Stimulated activated CD4-positive, alpha-beta T cell treated with anti-CD3 and anti-CD28 coated beads, Interleukin-12 subunit alpha, Interleukin-12 subunit beta, amount 100 ng/mL, for 24 hours (primary cell): Measurements from ENCODE around the gene GATAD2A.

Experiments used
- DNase-seq, 2 experiments: peaks; one replicate each; pipeline ENCODE4 v3.0.0-alpha.2; 2020; ENCODE audit warnings: low read depth in 2 of 2

Gene GATAD2A

DNA sequence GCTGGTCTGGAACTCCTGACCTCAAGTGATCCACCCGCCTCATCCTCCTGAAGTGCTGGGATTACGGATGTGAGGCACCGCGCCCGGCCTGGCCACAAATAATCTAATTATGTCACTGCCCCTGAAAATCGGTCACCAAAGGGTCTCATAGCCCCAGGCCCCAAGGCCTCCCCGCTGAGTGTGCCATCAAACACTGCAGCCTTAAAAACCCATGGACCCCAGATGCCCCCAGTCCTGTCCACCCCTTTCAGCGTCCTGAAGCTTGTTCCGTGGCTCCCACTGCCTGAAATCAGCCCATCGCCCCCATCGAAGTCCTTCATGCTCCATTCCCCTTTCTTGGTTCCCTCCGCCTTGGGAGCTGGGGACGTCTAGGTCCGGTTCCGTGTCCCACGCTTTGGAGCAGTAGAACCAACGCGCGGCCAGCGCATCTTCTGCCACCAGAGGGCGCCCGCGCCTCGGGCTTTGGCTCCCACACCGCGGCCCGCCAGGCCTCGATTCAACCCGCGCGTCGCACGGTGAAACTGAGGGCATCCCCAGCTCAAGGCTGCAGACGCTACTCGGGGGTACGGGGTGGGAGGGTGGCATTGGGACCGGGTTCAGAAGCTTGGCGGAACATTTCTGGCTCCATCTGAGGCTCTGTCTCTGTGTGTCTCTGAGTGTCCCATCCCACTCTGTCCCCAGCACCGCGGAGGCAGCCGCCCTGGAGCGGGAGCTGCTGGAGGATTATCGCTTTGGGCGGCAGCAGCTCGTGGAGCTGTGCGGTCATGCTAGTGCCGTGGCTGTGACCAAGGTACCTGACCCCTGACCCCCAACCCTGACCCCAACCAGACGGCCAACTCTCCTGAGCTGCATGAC, 126.7 kb downstream of the GATAD2A start:
- peak; percentile 71 to 81 for DNase-seq

GRCh38 chr19:19532806-19533701, 127.6 kb downstream of the GATAD2A start:
- no peak for DNase-seq

DNA sequence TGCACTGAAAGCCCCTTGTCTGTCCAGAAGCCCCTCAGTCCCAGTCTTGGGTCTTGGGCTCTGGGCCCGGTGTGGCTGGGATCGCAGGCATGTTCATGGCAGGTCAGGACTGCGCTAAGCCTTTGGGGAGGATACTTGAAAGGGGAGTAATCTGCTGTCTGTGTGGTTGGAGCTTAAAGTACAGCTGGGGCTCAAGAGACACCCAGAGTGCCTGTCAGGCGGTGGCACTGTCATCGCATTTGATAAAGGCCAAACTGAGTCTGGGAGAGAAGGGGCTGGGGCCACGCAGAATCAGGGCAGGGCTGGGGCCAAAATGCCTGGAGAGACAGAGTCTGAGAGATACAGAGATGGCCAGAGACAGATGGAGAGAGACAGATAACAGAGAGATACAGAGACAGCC, 128.4 kb downstream of the GATAD2A start:
- no peak for DNase-seq

DNA sequence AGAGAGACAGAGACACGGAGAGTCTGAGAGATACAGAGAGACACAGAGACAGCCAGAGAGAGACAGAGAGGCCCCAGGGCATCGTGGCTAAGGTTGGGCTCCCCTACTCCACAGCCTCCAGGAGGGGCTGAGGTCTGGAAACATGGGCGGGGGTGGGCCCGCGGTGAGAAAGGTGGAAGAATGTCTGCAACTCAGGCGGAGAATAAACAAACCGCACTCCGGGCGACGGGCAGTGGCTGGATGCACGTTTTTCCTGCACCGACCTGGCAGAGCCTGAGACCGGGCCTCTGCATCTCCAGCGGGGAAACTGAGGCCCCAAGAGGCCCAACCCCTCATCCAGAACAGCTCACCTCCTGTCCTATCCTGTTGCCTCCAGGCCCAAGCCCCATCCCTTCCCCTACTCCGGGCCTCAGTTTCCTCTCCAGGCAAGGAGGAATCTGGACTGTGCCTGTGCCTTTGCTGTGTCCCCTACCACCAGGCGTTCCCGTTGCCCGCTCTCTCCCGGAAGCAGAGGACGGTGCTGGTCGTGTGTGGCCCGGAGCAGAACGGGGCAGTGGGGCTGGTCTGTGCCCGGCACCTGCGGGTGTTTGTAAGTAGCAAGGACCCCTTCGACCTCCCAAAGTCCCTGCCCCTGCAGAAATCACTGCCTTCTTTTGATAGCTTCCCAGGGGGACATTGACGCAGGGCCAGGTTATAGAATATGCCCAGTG, 129.2 kb downstream of the GATAD2A start:
- no peak for DNase-seq

DNA sequence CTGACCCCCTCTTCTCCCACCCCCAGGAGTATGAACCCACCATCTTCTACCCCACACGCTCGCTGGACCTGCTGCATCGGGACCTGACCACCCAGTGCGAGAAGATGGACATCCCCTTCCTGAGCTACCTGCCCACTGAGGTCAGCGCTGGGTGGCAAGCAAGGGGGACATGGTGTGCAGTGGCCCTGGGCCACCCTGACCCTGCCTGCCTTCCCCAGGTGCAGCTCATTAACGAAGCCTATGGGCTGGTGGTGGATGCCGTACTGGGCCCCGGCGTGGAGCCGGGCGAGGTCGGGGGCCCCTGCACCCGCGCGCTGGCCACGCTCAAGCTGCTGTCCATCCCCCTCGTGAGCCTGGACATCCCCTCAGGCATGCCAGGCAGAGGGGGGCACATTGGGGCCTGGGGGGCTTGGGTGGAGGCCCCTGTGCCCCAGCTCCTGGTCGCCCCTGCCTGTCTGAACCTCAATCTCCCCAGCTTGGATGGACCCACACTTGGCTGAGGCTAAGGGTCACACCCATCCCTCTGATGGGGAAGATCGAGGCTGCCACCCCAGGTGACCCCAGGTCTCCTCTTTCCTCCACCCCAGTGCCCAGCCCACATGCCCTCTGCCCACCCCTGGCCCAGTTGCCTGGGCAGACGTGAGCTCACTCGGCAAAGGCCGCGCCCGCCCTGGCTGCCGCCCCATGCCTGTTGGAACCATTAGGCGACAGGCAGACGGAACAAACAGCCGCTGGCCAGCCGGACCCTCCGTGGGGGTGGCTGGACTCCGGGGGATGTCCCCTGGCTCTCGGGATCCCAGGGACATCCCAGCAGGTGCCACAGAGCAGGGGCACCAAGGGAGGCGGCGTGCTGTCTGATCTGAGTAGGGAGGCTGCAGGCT, 130.1 kb downstream of the GATAD2A start:
- DNase-seq, result no peak

GRCh38 chr19:19537075-19538048, 131.9 kb downstream of the GATAD2A start:
- no peak for DNase-seq

DNA sequence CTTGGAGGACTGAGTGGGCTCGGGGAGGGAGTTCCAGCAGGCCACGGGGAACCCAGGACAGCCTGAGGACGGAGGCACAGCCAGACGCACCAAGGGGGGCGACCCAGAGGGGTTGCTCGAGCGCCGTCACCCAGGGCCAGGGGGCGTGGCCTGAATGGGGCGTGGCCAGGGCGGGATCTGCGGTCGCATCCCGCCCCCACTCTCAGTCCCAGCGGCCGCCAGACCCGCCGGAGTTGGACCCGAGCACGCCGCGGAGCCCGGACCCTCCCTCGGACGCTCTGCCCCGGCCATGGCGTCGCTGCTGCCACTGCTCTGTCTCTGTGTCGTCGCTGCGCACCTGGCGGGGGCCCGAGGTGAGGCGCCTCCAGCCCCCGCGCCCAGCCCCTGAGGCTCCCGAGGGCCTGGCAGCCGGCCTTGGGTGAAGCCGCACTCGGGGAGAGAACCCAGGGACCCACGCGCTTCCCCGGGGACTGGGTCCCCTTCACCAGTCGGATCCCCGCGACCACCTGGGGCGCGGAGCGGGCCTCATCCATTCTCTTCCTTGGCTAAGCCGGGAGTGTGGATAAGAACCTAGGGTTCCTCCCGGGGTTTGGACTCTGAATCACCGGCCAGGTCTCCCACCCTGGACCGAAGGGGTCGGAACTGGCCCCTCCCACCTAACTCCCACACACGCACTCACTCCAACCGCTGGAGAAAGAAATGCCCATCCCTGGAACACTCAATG, 132.7 kb downstream of the GATAD2A start, which contains the start of gene CILP2:
CILP2 (plus strand) TSS at position 205 of the 724 bp plus-strand sequence; CDS start at position 290, 85 bp downstream.
- DNase-seq, result no peak

- DNase-seq, result no peak
These were observed 133.3 kb downstream of the GATAD2A start for GRCh38 chr19:19538785-19539166.

DNA sequence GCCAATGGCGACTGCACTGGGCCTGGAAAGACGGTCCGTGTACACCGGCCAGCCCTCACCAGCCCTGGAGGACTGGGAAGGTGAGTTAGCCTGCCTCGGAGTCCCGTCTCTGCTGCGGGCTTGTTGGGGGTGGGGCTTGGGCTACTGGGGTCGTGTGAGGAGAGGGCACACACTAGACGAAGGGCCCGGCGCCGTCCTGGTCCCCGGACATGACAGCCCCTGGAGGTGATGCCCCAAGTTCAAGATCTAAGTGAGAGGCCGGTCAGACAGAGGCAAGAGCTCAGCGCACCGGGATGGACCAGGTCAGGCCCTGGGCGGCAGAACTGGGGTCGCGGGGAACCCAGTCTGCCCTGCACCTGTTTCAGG, 134.2 kb downstream of the GATAD2A start:
- no peak for DNase-seq

GRCh38 chr19:19540064-19540714, 134.7 kb downstream of the GATAD2A start:
- peak; percentile 38 to 75 for DNase-seq

- DNase-seq, result peak; percentile 46 to 77
These were observed 135.4 kb downstream of the GATAD2A start for GRCh38 chr19:19540715-19541515.

- DNase-seq, result no peak
These were observed 136.1 kb downstream of the GATAD2A start for GRCh38 chr19:19541616-19542015.

GRCh38 chr19:19542507-19542906, 137.0 kb downstream of the GATAD2A start:
- DNase-seq, result no peak

DNA sequence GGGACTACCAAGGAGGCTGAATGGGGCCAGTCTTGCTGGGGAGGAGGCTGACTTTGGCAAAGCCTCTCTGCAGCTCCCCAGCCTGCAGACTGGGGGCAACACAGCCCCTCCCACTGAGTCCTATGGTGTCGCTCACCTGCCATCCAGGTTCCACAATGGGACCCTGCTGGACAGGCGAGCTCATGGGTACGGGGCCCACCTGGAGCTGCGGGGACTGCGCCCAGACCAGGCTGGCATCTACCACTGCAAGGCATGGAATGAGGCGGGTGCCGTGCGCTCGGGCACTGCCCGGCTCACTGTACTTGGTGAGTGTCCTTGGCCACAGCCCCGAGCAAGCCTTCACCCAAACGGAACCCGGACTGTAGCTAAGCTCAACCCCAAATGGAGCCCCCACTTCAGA, 137.6 kb downstream of the GATAD2A start:
- DNase-seq, result no peak

DNA sequence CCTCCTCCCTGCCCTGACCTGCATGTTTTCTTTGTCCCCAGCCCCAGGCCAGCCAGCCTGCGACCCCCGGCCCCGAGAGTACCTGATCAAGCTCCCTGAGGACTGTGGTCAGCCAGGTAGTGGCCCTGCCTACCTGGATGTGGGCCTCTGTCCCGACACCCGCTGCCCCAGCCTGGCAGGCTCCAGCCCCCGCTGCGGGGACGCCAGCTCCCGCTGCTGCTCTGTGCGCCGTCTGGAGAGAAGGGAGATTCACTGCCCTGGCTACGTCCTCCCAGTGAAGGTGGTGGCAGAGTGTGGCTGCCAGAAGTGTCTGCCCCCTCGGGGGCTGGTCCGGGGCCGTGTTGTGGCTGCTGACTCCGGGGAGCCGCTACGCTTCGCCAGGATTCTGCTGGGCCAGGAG, 138.2 kb downstream of the GATAD2A start:
- DNase-seq, result no peak

GRCh38 chr19:19544257-19544953, 138.9 kb downstream of the GATAD2A start:
- no peak for DNase-seq

DNA sequence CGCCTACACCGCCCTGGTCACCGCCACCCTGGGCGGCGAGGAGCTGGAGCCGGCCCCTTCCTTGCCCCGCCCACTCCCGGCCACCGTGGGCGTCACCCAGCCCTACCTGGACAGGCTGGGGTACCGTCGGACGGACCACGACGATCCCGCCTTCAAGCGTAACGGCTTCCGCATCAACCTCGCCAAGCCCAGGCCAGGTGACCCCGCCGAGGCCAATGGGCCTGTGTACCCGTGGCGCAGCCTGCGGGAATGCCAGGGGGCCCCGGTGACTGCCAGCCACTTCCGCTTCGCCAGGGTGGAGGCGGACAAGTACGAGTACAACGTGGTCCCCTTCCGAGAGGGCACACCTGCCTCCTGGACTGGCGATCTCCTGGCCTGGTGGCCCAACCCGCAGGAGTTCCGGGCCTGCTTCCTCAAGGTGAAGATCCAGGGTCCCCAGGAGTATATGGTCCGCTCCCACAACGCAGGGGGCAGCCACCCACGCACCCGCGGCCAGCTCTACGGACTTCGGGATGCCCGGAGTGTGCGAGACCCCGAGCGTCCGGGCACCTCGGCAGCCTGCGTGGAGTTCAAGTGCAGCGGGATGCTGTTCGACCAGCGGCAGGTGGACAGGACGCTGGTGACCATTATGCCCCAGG, 139.6 kb downstream of the GATAD2A start:
- DNase-seq, result no peak
